ENCODE data around the gene USP34.

Gene USP34

DNA sequence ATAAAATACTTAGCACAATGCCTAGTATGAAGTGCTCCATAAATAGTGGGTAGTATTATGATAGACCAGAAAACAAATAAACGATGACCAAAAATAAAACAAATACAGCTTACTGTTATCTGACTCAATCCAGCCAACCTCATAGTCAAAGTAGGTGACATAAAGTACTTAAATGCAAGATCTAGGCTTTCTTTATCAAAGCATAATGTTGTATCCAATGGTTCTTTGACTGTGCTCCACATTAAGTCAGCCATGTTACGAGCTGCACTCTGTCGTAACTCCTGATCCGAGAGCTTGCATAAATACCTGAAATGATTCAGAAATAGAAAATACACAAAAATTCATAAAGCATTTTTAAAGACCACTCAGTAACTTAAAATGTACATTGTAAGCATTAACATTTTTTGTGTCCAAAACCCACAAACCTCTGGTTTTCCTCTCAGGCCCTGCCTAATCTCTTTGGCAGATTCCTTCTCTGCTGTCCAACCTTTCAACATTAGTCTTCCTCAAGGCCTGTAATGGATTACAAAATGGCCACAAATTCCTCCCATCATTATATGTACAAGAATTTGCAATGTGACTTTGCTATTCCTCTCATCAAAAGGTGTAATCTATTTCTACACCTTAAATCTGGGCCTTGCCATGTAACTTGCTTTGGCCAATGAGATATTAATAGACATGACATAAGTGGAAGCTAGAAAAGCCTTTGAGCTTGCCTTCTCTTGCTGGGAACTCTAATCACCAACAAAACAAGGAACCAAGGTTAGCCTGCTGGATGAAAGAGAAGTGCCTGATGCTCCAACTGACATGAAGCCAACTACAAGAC lies 90.6 kb downstream of the USP34 start:
- H3K27ac Mint-ChIP-seq, result no peak overlapping the region
- no peak overlapping the region for H3K4me3 Mint-ChIP-seq
- no peaks in the 10 kb centered on the region for H3K9me3 Mint-ChIP-seq
- peaks cover 47% of the 10 kb centered on the region for H3K36me3 Mint-ChIP-seq (ENCODE audit: low read depth)
- H3K27me3 Mint-ChIP-seq (ENCODE audit: low read depth), result no peaks in the 10 kb centered on the region
- H3K4me1 Mint-ChIP-seq (ENCODE audit: low read depth), result peaks cover 2% of the 10 kb centered on the region

DNA sequence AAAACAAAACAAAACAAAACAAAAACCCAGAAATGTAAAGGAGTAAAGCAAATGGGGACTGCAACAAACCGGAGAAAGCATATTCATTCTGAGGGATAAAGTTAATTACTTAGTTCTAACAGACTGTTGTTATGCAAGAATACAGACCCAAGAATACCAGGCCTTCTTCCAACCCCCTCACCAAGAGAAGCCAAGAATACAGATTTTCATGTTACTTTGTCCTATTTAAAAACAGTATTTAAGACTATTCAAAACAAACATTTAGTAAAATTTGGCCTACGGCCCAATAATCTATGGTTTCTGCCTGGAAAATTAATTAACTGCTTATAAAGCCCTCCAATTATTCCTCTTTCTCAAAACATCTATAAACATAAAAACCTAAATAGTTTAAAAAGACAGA lies 91.4 kb downstream of the USP34 start:
- no peaks in the 10 kb centered on the region for H3K27me3 Mint-ChIP-seq (ENCODE audit: low read depth)
- H3K4me3 Mint-ChIP-seq, result no peak overlapping the region
- peaks cover 2% of the 10 kb centered on the region for H3K4me1 Mint-ChIP-seq (ENCODE audit: low read depth)
- H3K27ac Mint-ChIP-seq, result no peak overlapping the region
- peaks cover 47% of the 10 kb centered on the region for H3K36me3 Mint-ChIP-seq (ENCODE audit: low read depth)
- no peaks in the 10 kb centered on the region for H3K9me3 Mint-ChIP-seq

DNA sequence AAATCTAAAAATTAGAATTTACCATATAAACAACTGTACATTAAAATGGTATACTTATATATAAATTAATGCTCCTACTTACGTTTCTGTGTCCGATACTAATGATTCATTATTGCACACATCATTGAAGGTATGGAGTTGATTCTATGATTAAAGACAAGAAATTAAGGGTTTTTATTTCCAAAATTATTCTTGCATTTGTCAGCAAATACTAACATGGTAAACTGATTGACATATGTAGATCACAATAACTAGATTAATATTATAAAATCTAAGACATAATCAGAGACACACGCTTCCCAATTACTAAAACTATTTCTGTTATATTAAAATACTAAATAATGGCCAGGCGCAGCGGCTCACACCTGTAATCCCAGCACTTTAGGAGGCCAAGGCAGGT lies 92.6 kb downstream of the USP34 start:
- H3K4me1 Mint-ChIP-seq (ENCODE audit: low read depth), result peaks cover 2% of the 10 kb centered on the region
- H3K9me3 Mint-ChIP-seq, result no peaks in the 10 kb centered on the region
- no peak overlapping the region for H3K27ac Mint-ChIP-seq
- peaks cover 53% of the 10 kb centered on the region for H3K36me3 Mint-ChIP-seq (ENCODE audit: low read depth)
- no peak overlapping the region for H3K4me3 Mint-ChIP-seq
- H3K27me3 Mint-ChIP-seq (ENCODE audit: low read depth), result no peaks in the 10 kb centered on the region

DNA sequence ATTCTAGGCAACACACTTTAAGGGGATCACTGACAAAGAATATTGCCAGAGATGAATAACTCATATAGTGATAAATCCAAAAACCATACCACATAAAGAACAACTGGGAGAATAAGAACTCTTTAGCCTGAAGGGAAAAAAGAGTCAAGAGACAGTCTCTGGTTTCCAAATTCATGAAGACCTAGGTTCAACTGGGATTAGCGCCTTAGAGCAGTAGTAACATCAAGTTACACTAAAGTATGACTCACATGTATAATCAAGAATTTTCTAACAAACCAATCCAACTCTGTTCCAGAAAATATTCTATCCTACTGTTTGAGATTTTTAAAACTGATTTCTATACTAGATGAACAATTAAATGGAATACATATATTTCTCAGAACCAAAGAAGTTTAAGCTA lies 93.8 kb downstream of the USP34 start:
- peaks cover 46% of the 10 kb centered on the region for H3K36me3 Mint-ChIP-seq (ENCODE audit: low read depth)
- H3K9me3 Mint-ChIP-seq, result no peaks in the 10 kb centered on the region
- H3K4me1 Mint-ChIP-seq (ENCODE audit: low read depth), result peaks cover 2% of the 10 kb centered on the region

DNA sequence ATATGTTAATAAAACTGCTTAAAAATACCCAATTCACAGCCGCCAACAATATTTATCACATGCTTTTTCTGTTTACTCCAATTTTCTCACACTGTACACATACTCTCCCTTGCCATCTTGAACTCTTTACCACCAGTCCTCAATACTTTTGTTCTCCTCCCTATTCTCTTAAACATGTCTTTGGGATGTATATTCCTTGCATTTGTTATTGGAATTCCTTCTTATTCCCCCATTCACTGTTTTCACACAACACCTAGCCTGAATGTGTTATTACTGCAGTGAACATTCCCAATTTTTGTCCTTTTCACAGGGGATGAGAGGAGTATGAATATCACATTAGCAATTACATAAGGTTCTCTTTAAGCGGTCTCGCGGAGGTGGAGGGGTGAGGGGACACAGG lies 94.7 kb downstream of the USP34 start:
- peak overlapping the region; percentile 2 for H3K27ac Mint-ChIP-seq
- H3K4me1 Mint-ChIP-seq (ENCODE audit: low read depth), result peaks cover 2% of the 10 kb centered on the region
- H3K27me3 Mint-ChIP-seq (ENCODE audit: low read depth), result no peaks in the 10 kb centered on the region
- peaks cover 39% of the 10 kb centered on the region for H3K36me3 Mint-ChIP-seq (ENCODE audit: low read depth)
- H3K4me3 Mint-ChIP-seq, result no peak overlapping the region
- no peaks in the 10 kb centered on the region for H3K9me3 Mint-ChIP-seq

More for the DNA sequence above, 93.8 kb downstream of the USP34 start:
- no peak overlapping the region for H3K4me3 Mint-ChIP-seq
- H3K27ac Mint-ChIP-seq, result no peak overlapping the region
- H3K27me3 Mint-ChIP-seq (ENCODE audit: low read depth), result no peaks in the 10 kb centered on the region

DNA sequence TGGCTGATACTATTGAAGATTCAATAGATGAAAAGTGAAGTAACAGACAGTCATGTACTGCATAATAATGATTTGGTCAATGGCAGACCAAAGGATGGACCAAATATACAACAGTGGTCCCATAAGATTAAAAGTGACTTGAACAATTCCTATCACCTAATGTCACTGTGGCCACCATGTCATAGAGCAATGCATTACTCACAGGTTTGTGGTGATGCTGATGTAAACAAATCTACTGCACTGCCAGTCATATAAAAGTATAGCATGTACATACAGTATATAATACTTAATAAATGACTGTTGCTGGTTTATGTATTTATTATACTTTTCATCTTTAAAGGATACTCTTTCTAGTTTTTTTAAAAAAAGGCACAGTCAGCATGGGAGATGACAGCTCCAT lies 99.9 kb downstream of the USP34 start:
- Mint-ChIP-seq H3K4me3 (no peak overlapping the region), H3K9me3 (no peaks in the 10 kb centered on the region), H3K27me3 (ENCODE audit: low read depth) (no peaks in the 10 kb centered on the region), H3K27ac (no peak overlapping the region), H3K36me3 (ENCODE audit: low read depth) (peaks cover 28% of the 10 kb centered on the region), H3K4me1 (ENCODE audit: low read depth) (peaks cover 15% of the 10 kb centered on the region)

DNA sequence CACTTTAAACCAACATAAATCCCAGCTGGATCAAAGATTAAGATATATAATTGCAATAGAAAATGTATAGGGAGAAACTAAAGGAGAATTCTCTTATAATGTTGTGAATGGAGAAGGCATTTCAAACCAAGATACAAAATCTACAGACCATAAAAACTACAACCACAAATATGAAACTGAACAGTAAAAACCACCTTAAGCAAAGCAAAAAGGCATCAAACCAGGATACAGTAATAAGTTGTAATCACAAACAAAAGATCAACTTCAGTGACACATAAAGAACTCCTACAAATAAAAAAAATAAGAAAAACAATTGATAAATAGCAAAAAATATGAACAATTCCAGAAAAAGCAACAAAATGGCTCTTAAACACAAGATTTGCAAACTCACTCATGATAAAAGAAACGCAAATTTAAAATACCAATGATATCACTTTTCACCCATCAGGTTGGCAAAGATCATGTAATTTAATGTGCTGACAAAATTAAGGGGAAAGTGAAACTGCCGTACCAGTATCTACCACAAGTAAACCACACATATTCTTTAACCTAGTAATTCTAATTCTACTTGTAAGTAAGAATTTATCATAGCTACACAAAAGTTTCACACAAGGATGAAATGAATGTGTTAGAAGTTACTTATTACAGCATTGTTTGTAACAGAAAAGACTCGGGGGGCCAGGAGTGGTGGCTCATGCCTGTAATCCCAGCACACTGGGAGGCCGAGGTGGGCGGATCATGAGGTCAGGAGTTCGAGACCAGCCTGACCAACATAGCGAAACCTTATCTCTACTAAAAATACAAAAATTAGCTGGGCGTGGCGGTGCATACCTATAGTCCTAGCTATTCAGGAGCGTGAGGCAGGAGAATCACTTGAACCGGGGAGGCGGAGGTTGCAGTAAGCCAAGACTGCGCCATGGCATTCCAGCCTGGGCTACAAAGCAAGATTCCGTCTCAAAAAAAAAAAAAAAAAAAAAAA lies 101.9 kb downstream of the USP34 start:
- Mint-ChIP-seq H3K4me3 (no peak overlapping the region), H3K27me3 (ENCODE audit: low read depth) (no peaks in the 10 kb centered on the region), H3K36me3 (ENCODE audit: low read depth) (peaks cover 25% of the 10 kb centered on the region), H3K4me1 (ENCODE audit: low read depth) (peaks cover 20% of the 10 kb centered on the region), H3K9me3 (no peaks in the 10 kb centered on the region), H3K27ac (peak overlapping the region; percentile 24)

DNA sequence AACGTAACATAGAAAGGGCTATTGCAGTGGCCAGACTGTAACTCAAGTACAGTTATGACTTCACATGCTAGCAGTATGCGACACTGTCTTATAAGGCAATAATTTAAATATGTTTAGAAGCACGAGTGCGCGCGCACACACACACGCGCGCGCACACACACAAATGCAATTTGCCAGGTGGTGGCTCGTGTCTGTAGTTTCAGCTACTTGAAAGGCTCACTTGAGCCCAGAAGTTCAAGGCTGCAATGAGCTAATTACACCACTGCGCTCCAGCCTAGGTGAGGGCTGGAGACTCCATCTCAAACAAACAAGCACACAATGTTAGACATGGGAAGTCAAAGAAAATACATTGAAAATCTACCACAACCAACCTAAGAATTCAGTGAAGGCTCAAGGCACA lies 103.7 kb downstream of the USP34 start:
- Mint-ChIP-seq H3K27me3 (ENCODE audit: low read depth) (no peaks in the 10 kb centered on the region), H3K27ac (no peak overlapping the region), H3K36me3 (ENCODE audit: low read depth) (peaks cover 35% of the 10 kb centered on the region), H3K4me3 (no peak overlapping the region), H3K4me1 (ENCODE audit: low read depth) (peaks cover 23% of the 10 kb centered on the region), H3K9me3 (no peaks in the 10 kb centered on the region)

DNA sequence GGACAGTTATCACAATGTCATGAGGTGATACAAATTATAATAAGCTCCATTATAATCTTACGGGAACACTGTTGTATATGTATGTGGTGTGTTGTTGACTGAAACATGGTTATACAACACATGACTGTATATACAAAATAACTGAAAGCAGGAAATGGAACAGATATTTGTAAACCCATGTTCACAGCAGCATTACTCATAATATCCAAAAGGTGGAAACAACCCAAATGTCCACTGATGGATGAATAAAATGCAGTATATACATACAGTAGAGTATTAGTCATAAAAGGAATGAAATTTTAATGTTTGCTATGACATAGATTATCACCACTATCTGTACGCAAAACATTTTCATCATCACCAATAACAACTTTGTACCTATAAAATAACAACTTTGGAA lies 107.3 kb downstream of the USP34 start:
- Mint-ChIP-seq H3K9me3 (no peaks in the 10 kb centered on the region), H3K4me1 (ENCODE audit: low read depth) (peaks cover 19% of the 10 kb centered on the region), H3K4me3 (no peak overlapping the region), H3K27ac (no peak overlapping the region), H3K36me3 (ENCODE audit: low read depth) (peaks cover 32% of the 10 kb centered on the region), H3K27me3 (ENCODE audit: low read depth) (no peaks in the 10 kb centered on the region)

DNA sequence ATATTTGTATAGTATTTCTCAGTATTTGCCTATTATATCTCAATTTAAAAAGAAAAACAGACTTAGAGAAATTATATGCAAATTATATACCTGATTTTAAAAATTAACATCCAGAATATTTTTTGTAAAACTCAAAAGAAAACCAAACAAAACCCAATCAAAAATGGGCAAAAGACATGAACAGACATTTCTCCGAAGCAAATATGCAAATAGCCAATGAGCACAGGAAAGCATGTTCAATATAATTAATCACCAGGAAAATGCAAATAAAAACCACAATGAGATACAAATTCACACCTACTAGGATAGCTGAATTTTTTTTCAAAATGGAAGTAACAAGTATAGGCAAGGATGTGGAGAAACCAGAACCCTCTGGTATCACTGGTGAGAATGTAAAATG lies 108.0 kb downstream of the USP34 start:
- Mint-ChIP-seq H3K36me3 (ENCODE audit: low read depth) (peaks cover 31% of the 10 kb centered on the region), H3K27ac (no peak overlapping the region), H3K4me1 (ENCODE audit: low read depth) (peaks cover 18% of the 10 kb centered on the region), H3K27me3 (ENCODE audit: low read depth) (no peaks in the 10 kb centered on the region), H3K9me3 (no peaks in the 10 kb centered on the region), H3K4me3 (no peak overlapping the region)

DNA sequence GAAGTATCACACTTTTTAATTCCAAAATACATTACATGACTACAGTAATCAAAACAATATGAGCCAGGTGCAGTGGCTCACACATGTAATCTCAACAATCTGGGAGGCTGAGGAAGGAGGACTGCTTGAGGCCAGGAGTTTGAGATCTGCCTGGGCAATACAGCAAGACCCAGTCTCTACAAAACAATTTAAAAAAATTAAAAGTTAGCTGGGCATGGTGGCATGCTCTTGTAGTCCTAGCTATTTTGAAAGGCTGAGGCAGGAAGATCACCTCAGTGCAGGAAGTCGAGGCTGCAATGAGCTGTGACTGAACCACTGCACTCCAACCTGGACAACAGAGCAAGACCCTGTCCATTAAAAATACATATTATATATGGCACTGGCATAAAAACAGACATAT lies 109.8 kb downstream of the USP34 start:
- H3K27me3 Mint-ChIP-seq (ENCODE audit: low read depth), result no peaks in the 10 kb centered on the region
- H3K4me3 Mint-ChIP-seq, result no peak overlapping the region
- H3K27ac Mint-ChIP-seq, result no peak overlapping the region
- H3K4me1 Mint-ChIP-seq (ENCODE audit: low read depth), result peaks cover 25% of the 10 kb centered on the region
- no peaks in the 10 kb centered on the region for H3K9me3 Mint-ChIP-seq
- peaks cover 35% of the 10 kb centered on the region for H3K36me3 Mint-ChIP-seq (ENCODE audit: low read depth)

DNA sequence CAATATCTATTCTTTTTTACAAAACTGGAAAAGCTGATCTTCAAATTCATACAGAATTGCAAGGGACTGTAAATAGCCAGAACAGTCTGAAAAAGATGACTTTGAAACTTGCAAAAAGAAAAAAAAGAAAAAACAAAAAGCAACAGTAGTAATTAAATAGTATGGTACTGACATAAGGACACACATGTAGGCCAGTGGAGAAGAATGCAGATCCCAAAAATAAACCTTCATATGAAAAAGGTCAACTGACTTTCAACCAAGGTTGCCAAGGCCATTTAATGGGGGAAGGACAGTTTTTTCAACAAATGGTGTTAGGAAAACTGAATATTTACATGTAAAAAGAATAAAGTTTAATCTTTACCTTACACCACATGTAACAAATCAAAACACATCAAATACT lies 111.8 kb downstream of the USP34 start:
- Mint-ChIP-seq H3K4me1 (ENCODE audit: low read depth) (peaks cover 19% of the 10 kb centered on the region), H3K4me3 (no peak overlapping the region), H3K27me3 (ENCODE audit: low read depth) (no peaks in the 10 kb centered on the region), H3K27ac (no peak overlapping the region), H3K36me3 (ENCODE audit: low read depth) (peaks cover 45% of the 10 kb centered on the region), H3K9me3 (peaks cover 10% of the 10 kb centered on the region)

DNA sequence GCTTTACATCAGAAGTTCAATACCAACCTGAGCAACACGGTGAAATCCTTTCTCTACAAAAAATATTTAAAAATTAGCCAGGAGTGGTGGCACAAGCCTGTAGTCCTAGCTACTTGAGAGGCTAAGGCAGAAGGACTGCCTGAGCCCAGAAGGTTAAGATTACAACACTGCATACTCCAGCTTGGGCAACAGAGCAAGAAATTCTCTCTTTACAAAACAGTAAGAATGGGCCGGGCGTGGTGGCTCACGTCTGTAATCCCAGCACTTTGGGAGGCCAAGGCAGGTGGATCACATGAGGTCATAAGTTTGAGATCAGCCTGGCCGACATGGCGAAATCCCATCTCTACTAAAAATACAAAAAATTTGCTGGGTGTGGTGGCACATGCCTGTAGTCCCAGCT lies 113.2 kb downstream of the USP34 start:
- Mint-ChIP-seq H3K4me3 (no peak overlapping the region), H3K9me3 (peaks cover 21% of the 10 kb centered on the region), H3K27me3 (ENCODE audit: low read depth) (no peaks in the 10 kb centered on the region), H3K36me3 (ENCODE audit: low read depth) (peaks cover 45% of the 10 kb centered on the region), H3K27ac (no peak overlapping the region), H3K4me1 (ENCODE audit: low read depth) (peaks cover 20% of the 10 kb centered on the region)

DNA sequence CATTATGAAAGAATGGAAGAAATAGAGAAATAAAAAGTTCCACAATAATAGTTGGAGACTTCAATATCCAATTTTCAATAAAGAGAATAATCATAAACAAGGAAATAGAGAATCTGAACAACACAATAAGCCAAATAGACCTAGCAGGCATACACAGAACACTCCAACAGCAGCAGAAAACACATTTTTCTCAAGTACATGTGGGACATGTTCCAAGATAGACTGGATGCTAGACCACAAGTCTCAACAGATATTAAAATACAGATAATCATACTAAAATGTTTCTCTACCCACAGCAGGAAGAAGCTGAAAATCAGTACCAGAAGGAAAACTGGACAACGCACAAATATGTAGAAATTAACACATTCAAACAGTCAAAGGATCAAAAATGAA lies 113.9 kb downstream of the USP34 start:
- Mint-ChIP-seq H3K4me1 (ENCODE audit: low read depth) (peaks cover 20% of the 10 kb centered on the region), H3K4me3 (no peak overlapping the region), H3K36me3 (ENCODE audit: low read depth) (peaks cover 47% of the 10 kb centered on the region), H3K27me3 (ENCODE audit: low read depth) (no peaks in the 10 kb centered on the region), H3K27ac (no peak overlapping the region), H3K9me3 (peaks cover 24% of the 10 kb centered on the region)

Data from T-helper 1 cell treated with Interleukin-12 subunit alpha and Interleukin-12 subunit beta and Interleukin-4 antibody, amounts not matched to agents 30 μg/mL and 1 μg/mL, for 36 hours (primary cell).